Right renal cortex interstitium (tissue), 3 donors: ENCODE results near the gene VAMP8. TPM values are rescaled to one million over a fixed set of nuclear protein-coding genes. Genes with fewer than 3 reads are reported as not detected.
"Not testable (repeated sequence)": the region's sequence is repeated elsewhere in the genome, so short reads cannot be mapped to it uniquely, and the experiment has no call there.

Experiments used
- DNase-seq, 3 donors: peaks; one replicate each; pipeline ENCODE4 v3.0.0-alpha.2; 2013; ENCODE audit warnings: low read depth in 3 of 3, low spot score in 2 of 3
- polyA plus RNA-seq, 3 donors: library from polyadenylated mRNA; unstranded; fragments of 120-200 nt; gene quantifications; one replicate each; pipeline ENCODE4 v1.2.1, GENCODE V29; 2013; ENCODE audit not compliant: insufficient read length in 3 of 3

VAMP8 gene
- polyA plus RNA-seq, 3 donors = 92.1 to 124 (median 118) TPM

DNA sequence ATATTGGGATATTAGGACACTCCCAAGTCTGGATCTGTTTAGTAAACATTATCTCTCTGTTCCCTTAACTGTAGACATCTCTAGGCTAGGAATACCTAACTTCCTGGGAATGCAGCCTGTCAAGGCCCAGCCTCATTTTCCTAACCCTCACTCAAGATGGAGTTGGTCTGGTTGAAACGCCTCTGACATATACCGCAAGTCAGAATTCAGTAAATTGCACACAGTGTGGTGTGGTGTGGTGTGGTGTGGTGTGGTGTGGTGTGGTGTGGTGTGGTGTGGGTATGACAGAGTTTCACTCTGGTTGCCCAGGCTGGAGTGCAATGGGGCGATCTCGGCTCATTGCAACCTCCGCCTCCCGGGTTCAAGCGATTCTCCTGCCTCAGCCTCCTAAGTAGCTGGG lies 37.4 kb downstream of the VAMP8 start:
- not testable (repeated sequence) for DNase-seq

GRCh38 chr2:85615413-85615728 lies 38.0 kb downstream of the VAMP8 start:
- no peak for DNase-seq

- DNase-seq = not testable (repeated sequence)
Observed at GRCh38 chr2:85617723-85618122, 40.3 kb downstream of the VAMP8 start.

DNA sequence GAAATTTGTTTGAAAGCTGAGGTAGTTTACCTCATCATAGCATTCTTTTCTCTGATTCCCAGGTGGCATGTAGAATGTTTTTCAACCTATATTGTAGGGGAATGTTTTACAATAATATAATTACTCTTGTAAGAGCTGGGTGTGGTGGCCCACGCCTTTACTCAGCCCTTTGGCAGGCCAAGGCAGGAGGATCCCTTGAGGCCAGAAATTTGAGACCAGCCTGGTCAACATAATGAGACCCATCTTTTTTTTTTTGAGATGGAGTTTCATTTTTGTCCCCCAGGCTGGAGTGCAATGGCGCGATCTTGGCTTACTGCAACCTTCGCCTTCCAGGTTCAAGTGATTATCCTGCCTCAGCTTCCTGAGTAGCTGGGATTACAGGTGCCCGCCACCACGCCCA lies 42.2 kb downstream of the VAMP8 start:
- DNase-seq = no peak

GRCh38 chr2:85621338-85621737 lies 44.0 kb downstream of the VAMP8 start:
- DNase-seq = no peak

DNA sequence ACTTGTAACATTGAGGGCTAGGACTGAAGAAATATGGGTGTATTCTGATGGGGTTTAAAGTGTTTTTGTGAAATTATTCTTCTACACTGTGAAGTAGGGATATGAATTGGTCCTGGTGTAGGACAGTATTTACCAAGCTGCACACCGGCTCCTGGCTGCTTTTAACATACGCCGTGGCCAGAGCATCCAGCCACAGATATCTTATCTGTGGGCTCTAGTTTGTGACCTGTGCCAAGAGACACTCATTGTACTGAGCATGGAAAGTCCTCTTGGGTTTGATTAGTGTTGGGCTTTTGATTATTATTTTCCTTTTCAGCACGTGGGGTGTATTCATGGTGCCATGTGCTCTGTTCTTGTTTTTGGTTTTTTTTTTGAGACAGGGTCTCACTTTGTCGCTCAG lies 46.6 kb downstream of the VAMP8 start:
- DNase-seq = no peak

DNA sequence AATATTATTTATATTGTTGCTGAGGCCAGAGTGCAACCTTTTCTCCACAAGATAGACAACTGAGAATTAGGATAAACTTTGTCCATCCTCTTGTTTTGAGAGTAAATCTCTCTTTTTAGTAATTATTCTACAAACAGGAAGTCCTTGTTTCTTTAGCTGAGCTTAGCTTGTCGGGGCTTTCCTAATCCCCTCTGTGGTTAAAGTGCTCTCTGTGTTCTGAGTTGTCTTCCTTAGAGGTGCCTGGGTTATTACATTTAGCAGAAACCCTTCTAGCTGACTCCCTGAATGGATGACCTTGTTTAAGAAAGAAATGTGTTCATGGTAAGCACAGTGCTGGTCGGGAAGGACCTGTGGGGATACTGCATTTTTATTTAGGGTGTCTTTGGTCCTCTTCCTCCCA lies 51.3 kb downstream of the VAMP8 start:
- no peak for DNase-seq

DNA sequence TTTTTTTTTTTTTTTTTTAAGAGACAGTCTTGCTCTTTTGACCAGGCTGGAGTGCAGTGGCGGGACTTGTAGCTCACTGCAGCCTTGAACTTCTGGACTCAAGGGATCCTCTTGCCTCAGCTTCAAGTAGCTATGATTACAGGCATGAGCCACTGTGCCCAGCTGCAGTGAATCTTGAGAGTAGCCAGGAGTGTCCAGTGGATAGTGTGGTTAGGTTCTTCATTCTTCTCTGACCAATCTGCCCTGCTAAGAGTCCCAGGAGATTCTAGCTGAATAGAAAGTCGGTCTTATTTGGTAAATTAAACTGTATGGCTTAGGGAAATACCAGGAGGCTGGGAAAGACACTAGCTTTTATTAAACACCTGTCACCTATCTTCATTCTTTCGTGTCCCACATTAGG lies 53.9 kb downstream of the VAMP8 start:
- DNase-seq = no peak

Other genes starting within 250 kb of the VAMP8 start
- 100 to 1,000 TPM; 114 to 125 (median 124) TPM for gene TGOLN2, start 249.6 kb upstream of the VAMP8 start, polyA plus RNA-seq
- 10 to 100 TPM; 14.2 to 26.0 (median 25.2) TPM for gene RETSAT, start 223.1 kb upstream of the VAMP8 start, polyA plus RNA-seq
- 10 to 100 TPM; 24.3 to 28.6 (median 25.1) TPM for gene ELMOD3, start 222.8 kb upstream of the VAMP8 start, polyA plus RNA-seq
- gene CAPG, start 167.2 kb upstream of the VAMP8 start, polyA plus RNA-seq = 100 to 1,000 TPM in 2 of 3 donors, 10 to 100 TPM in 1; 94.7 to 131 (median 105) TPM
- under 1 TPM; 0.50 to 0.83 (median 0.82) TPM for gene SH2D6, start 158.9 kb upstream of the VAMP8 start, polyA plus RNA-seq
- 100 to 1,000 TPM; 325 to 366 (median 347) TPM for gene MAT2A, start 38.4 kb upstream of the VAMP8 start, polyA plus RNA-seq
- gene GGCX, start 16.1 kb upstream of the VAMP8 start, polyA plus RNA-seq = 10 to 100 TPM; 37.7 to 41.8 (median 38.1) TPM
- 10 to 100 TPM; 39.0 to 51.5 (median 47.0) TPM for gene VAMP5, start 6.8 kb downstream of the VAMP8 start, polyA plus RNA-seq
- gene RNF181, start 18.2 kb downstream of the VAMP8 start, polyA plus RNA-seq = 100 to 1,000 TPM; 144 to 158 (median 144) TPM
- 10 to 100 TPM; 33.2 to 35.6 (median 33.9) TPM for gene TMEM150A, start 25.1 kb downstream of the VAMP8 start, polyA plus RNA-seq
- gene C2orf68, start 34.5 kb downstream of the VAMP8 start, polyA plus RNA-seq = 10 to 100 TPM; 50.1 to 55.1 (median 51.5) TPM
- gene USP39, start 38.6 kb downstream of the VAMP8 start, polyA plus RNA-seq = 10 to 100 TPM; 75.1 to 79.9 (median 79.5) TPM
- under 1 TPM in 1 of 3 donors, not detected in 2; 0.24 TPM for gene SFTPB, start 90.6 kb downstream of the VAMP8 start, polyA plus RNA-seq
- gene GNLY, start 116.8 kb downstream of the VAMP8 start, polyA plus RNA-seq = under 1 TPM in 2 of 3 donors, not detected in 1; 0.17 to 0.44 TPM
- 10 to 100 TPM; 11.0 to 12.9 (median 11.2) TPM for gene ATOH8, start 176.4 kb downstream of the VAMP8 start, polyA plus RNA-seq